IMR-90 (cell line): ENCODE measurements around the gene RIPOR2. TPM values are rescaled to one million over a fixed set of nuclear protein-coding genes. Genes with fewer than 3 reads are reported as not detected.

Experiments used
- ATAC-seq: fragments of 200-7000 bp; cut with Tn5 transposase; 2 replicates; pipeline ENCODE4 v1.9.1; 2020; ENCODE audit warnings: low read depth, mild to moderate bottlenecking, moderate library complexity
- BruUV-seq: library from RNA; stranded (reverse); fragments of 400-500 nt; replicated peaks from 2 replicates; lab custom pipeline; 2021; lab: Mats Ljungman, UMichigan
- CTCF ChIA-PET: fragments of 300-600 bp; formaldehyde crosslinking; extraction: SDS; loops from one replicate; lab custom pipeline; 2021; ENCODE audit warnings: antibody characterized with exemption; lab: Yijun Ruan, JAX
- POLR2A ChIA-PET: fragments of 300-600 bp; sonication (Branson Sonifier 250); formaldehyde crosslinking; loops from one replicate; lab custom pipeline; 2022; ENCODE audit warnings: antibody characterized with exemption; ENCODE audit not compliant: unreplicated experiment; lab: Charles Lee
- DNase-seq: peaks from one replicate; pipeline ENCODE4 v3.0.0; 2013
- H2AFZ ChIP-seq: replicated peaks from 2 replicates; pipeline ENCODE3; 2013; ENCODE audit warnings: low read length, mild to moderate bottlenecking; ENCODE audit not compliant: poor library complexity
- H2AK5ac ChIP-seq: 2 replicates; pipeline ENCODE4 v1.6.1; 2013; ENCODE audit warnings: low read depth, low read length, inconsistent platforms
- H2AK9ac ChIP-seq: replicated peaks from 2 replicates; pipeline ENCODE3; 2013; ENCODE audit warnings: mild to moderate bottlenecking, low read depth, low read length, moderate library complexity; ENCODE audit not compliant: poor library complexity
- H2BK120ac ChIP-seq: 2 replicates; pipeline ENCODE4 v1.6.1; 2013; ENCODE audit warnings: low read depth, low read length, inconsistent platforms
- H2BK15ac ChIP-seq: 3 replicates; pipeline ENCODE4 v1.6.1; 2013; ENCODE audit warnings: low read depth, low read length, inconsistent platforms
- H2BK20ac ChIP-seq: 2 replicates; pipeline ENCODE4 v1.6.1; 2013; ENCODE audit warnings: low read depth, mild to moderate bottlenecking, inconsistent platforms, low read length, moderate library complexity
- H2BK5ac ChIP-seq: 2 replicates; pipeline ENCODE4 v1.6.1; 2013; ENCODE audit warnings: mild to moderate bottlenecking, low read depth, low read length, inconsistent platforms; ENCODE audit not compliant: poor library complexity, severe bottlenecking
- H3K14ac ChIP-seq: replicated peaks from 2 replicates; pipeline ENCODE4 v1.6.1; 2013; ENCODE audit warnings: low read depth, low read length, inconsistent platforms
- H3K18ac ChIP-seq: 2 replicates; pipeline ENCODE4 v1.6.1; 2013; ENCODE audit warnings: low read depth, low read length, control low read depth
- H3K23ac ChIP-seq: 2 replicates; pipeline ENCODE4 v1.6.1; 2013; ENCODE audit warnings: low read depth, low read length, inconsistent platforms
- H3K27ac ChIP-seq: 2 replicates; pipeline ENCODE4 v1.5.1; 2013; ENCODE audit warnings: mild to moderate bottlenecking, control low read depth, low read length; ENCODE audit not compliant: insufficient read depth
- H3K27me3 ChIP-seq: 2 replicates; pipeline ENCODE4 v1.6.1; 2013; ENCODE audit warnings: low read length; ENCODE audit not compliant: control insufficient read depth, insufficient read depth
- H3K36me3 ChIP-seq: 2 replicates; pipeline ENCODE4 v1.6.1; 2013; ENCODE audit warnings: low read length, mixed read lengths; ENCODE audit not compliant: control insufficient read depth, insufficient read depth
- H3K4ac ChIP-seq: 2 replicates; pipeline ENCODE4 v1.6.1; 2013; ENCODE audit warnings: low read depth, low read length, inconsistent platforms
- H3K4me1 ChIP-seq: 2 replicates; pipeline ENCODE4 v1.6.1; 2013; ENCODE audit warnings: low read length, mixed read lengths; ENCODE audit not compliant: control insufficient read depth, insufficient read depth
- H3K4me2 ChIP-seq: 2 replicates; pipeline ENCODE4 v1.6.1; 2013; ENCODE audit warnings: low read depth, mild to moderate bottlenecking, control low read depth, low read length, moderate library complexity
- H3K4me3 ChIP-seq: 2 replicates; pipeline ENCODE4 v1.5.1; 2013; ENCODE audit warnings: low read depth, mild to moderate bottlenecking, control low read depth, low read length, moderate library complexity; ENCODE audit not compliant: insufficient read depth
- H3K56ac ChIP-seq: 2 replicates; pipeline ENCODE4 v1.6.1; 2013; ENCODE audit warnings: low read length, inconsistent platforms; ENCODE audit not compliant: insufficient read depth; ENCODE audit errors: extremely low read depth
- H3K79me1 ChIP-seq, 2 experiments: 2 replicates each; pipeline ENCODE4 v1.6.1; 2013; ENCODE audit warnings: low read length in 2 of 2, inconsistent platforms in 1 of 2, low read depth in 1 of 2
- H3K9ac ChIP-seq: 2 replicates; pipeline ENCODE4 v1.6.1; 2013; ENCODE audit warnings: low read depth, low read length, control low read depth
- H3K9me1 ChIP-seq: 2 replicates; pipeline ENCODE4 v1.6.1; 2013; ENCODE audit warnings: low read length, inconsistent platforms; ENCODE audit not compliant: insufficient read depth
- H3K9me3 ChIP-seq: 2 replicates; pipeline ENCODE4 v1.6.1; 2013; ENCODE audit warnings: low read length; ENCODE audit not compliant: control insufficient read depth, insufficient read depth
- H4K20me1 ChIP-seq: 2 replicates; pipeline ENCODE4 v1.6.1; 2013; ENCODE audit warnings: low read length, inconsistent platforms; ENCODE audit not compliant: insufficient read depth
- H4K5ac ChIP-seq: 2 replicates; pipeline ENCODE4 v1.6.1; 2013; ENCODE audit warnings: mild to moderate bottlenecking, low read depth, low read length, control low read depth
- H4K8ac ChIP-seq, 2 experiments: 2 replicates each; pipeline ENCODE4 v1.6.1; 2013; ENCODE audit warnings: low read depth in 2 of 2, low read length in 2 of 2, control low read depth in 1 of 2, inconsistent platforms in 1 of 2
- H4K91ac ChIP-seq: 2 replicates; pipeline ENCODE4 v1.6.1; 2013; ENCODE audit warnings: low read depth, low read length, inconsistent platforms; ENCODE audit not compliant: insufficient read depth
- CEBPB ChIP-seq: IDR thresholded peaks from 2 replicates; pipeline ENCODE4 v1.6.1; 2012; ENCODE audit warnings: low read depth, low read length, improper control_type of control experiment
- CHD1 ChIP-seq: IDR thresholded peaks from 2 replicates; pipeline ENCODE4 v1.6.1; 2012; ENCODE audit warnings: low read depth, low read length, improper control_type of control experiment
- ELK1 ChIP-seq: fragments of 150-350 bp; IDR thresholded peaks from 2 replicates; pipeline ENCODE4 v1.6.1; 2016; ENCODE audit warnings: low read depth, mild to moderate bottlenecking, low read length, moderate library complexity, borderline replicate concordance
- FOS ChIP-seq: fragments of 150-350 bp; IDR thresholded peaks from 2 replicates; pipeline ENCODE4 v1.6.1; 2016; ENCODE audit warnings: low read depth, low read length
- MAFK ChIP-seq: IDR thresholded peaks from 2 replicates; pipeline ENCODE4 v1.6.1; 2012; ENCODE audit warnings: low read depth, low read length, improper control_type of control experiment
- MAZ ChIP-seq: IDR thresholded peaks from 2 replicates; pipeline ENCODE4 v1.6.1; 2012; ENCODE audit warnings: low read depth, mild to moderate bottlenecking, low read length, improper control_type of control experiment, moderate library complexity, borderline replicate concordance
- MXI1 ChIP-seq: IDR thresholded peaks from 2 replicates; pipeline ENCODE4 v1.6.1; 2012; ENCODE audit warnings: low read depth, mild to moderate bottlenecking, low read length, moderate library complexity, borderline replicate concordance
- POLR2A ChIP-seq: IDR thresholded peaks from 2 replicates; pipeline ENCODE4 v1.6.1; 2012; ENCODE audit warnings: mild to moderate bottlenecking, low read depth, low read length
- RFX5 ChIP-seq: IDR thresholded peaks from 2 replicates; pipeline ENCODE4 v1.8.0; 2012; ENCODE audit warnings: low read depth, mild to moderate bottlenecking, low read length, moderate library complexity
- SMC3 ChIP-seq: fragments of 150-350 bp; IDR thresholded peaks from 2 replicates; pipeline ENCODE4 v1.6.1; 2016; ENCODE audit warnings: low read depth, mild to moderate bottlenecking, antibody characterized with exemption, low read length, moderate library complexity
- WGBS, 2 experiments: methylation state at CpG; one replicate each; pipeline versions ENCODE4 v1.1.5 to v1.1.7; 2013; ENCODE audit warnings: missing lambda C conversion rate in 2 of 2; ENCODE audit not compliant: insufficient read length in 1 of 2; ENCODE audit errors: extremely low coverage in 2 of 2; 5-methylcytosine and 5-hydroxymethylcytosine counted together
- dilution Hi-C: fragments of 300-500 bp; cut with HindIII; formaldehyde crosslinking; loops from one replicate; pipeline ENCODE4 v1.14.3; 2018; ENCODE audit warnings: low sequenced_read_pairs; ENCODE audit not compliant: unreplicated experiment
- in situ Hi-C: fragments of 300-500 bp; cut with MboI; formaldehyde crosslinking; loops from 3 replicates; pipeline ENCODE4 v1.14.3; 2019; ENCODE audit warnings: low sequenced_read_pairs, inconsistent platforms, mixed read lengths
- intact Hi-C: fragments of 100-400 bp; cut with micrococcal nuclease; formaldehyde crosslinking; loops from 2 replicates; pipeline ENCODE4 v1.10.0; 2022
- polyA plus RNA-seq, 3 experiments: library from polyadenylated mRNA; depleted of rRNA; stranded (reverse); fragments of >200 nt; gene quantifications; 2 replicates each; pipeline ENCODE4 v1.2.3, GENCODE V29; 2012; ENCODE audit warnings: low replicate concordance in 1 of 3
- total RNA-seq: library from RNA; depleted of rRNA; stranded (reverse); fragments of >200 nt; gene quantifications from 2 replicates; pipeline ENCODE4 v1.2.3, GENCODE V29; 2012

The RIPOR2 gene
- total and polyA plus RNA-seq, 2 of the 4 experiments (the other 2 are of a cell fraction), result 1.1 to 1.2 TPM

DNA sequence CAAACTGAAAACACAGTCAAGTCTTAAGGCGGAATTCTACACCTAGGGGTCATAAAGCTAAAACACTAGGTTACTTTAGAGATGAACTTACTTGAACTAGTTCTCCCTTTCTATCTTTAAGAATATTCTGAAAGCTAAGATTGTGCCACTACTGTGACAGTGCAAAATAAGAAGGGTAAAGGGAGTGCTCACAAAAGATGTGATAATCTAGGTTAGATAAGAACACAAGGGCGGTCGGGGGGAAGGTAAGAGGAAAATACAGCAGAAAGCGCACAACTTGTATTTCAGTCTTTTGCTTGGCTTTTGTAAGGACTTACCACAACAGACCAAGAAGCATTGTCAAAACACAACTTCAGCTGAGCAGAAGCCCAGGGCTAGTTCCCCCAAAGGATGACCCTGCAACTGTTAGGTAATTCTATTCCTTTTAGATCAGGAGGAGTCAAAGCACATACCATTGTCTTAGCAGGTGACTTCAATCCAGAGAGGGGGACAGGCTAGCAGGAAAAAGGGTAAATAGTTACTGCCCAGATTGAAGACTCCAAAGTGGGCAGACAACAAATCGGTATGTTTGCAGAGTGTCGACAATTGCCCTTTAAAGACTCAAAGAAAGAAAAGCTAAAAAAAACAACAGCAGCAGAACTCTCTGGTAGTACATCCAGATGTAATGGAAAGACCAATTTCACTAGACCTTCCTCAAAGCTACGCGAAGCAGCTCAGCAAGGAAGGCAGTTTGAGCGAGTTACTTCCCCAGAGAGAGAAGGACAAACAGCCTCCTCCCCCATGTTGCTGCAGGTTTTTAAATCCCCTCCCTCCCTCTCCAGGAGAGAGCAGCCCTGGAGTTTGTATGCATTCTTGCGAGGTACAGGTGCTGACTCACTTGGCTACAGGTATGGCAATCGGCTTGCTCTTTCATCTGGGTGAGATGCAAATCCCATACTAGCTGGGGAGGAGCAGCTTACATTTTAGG is 59.0 kb downstream of the RIPOR2 start:
- ATAC-seq (no peak), DNase-seq (no peak)
- no TSS peak for BruUV-seq
- Histone ChIP-seq H3K9me3 (peaks cover 10% of the 10 kb centered on the region), H3K79me1 (peaks cover 0 to 3% of the 10 kb centered on the region in 2 experiments; a peak in 1 of 4 replicates), H2BK5ac (no peak overlapping the region), H3K4ac (no peak overlapping the region), H3K27ac (no peak overlapping the region), H3K27me3 (no peaks in the 10 kb centered on the region), H2AK9ac (no peak overlapping the region), H2AK5ac (no peak overlapping the region), H3K4me2 (no peak overlapping the region), H3K9me1 (no peaks in the 10 kb centered on the region), H4K91ac (no peak overlapping the region), H4K8ac (no peak overlapping the region), H2BK120ac (no peak overlapping the region), H3K18ac (no peak overlapping the region), H3K36me3 (peaks cover 12% of the 10 kb centered on the region), H4K5ac (no peak overlapping the region), H3K23ac (no peak overlapping the region), H3K56ac (no peak overlapping the region), H3K14ac (no peak overlapping the region), H3K4me1 (peaks cover 5% of the 10 kb centered on the region), H3K9ac (no peak overlapping the region), H4K20me1 (no peaks in the 10 kb centered on the region), H2BK20ac (no peak overlapping the region), H3K4me3 (no peak overlapping the region), H2BK15ac (no peak overlapping the region; the same call in 2 of the 3 replicates), H2AFZ (no peak overlapping the region)
- WGBS, 2 experiments, result 100% methylated on average over 1 of the region's 11 CpGs; no CpG with 5 or more reads in 1 of the 2 experiments
- in situ Hi-C loops (no loop called here), dilution Hi-C loops (no loop called here), intact Hi-C loops (no loop called here)
- ChIA-PET CTCF (interaction anchor here (0.7 kb wide), 1 partner anchor 98 kb away, joined by 3 read pairs; no protein-coding TSS in a partner anchor), POLR2A (no interaction called here)
- TF ChIP-seq MAZ (no peak), SMC3 (no peak), POLR2A (no peak), CHD1 (no peak), RFX5 (no peak), MAFK (no peak), MXI1 (no peak), CEBPB (no peak), ELK1 (no peak), FOS (no peak)
